ENCODE measurements around the gene GEMIN4. TPM values are rescaled to one million over a fixed set of nuclear protein-coding genes. Genes with fewer than 3 reads are reported as not detected.

Gene GEMIN4
- total and polyA plus RNA-seq, 2 of the 4 experiments (the other 2 are of a cell fraction): 16.5 to 20.4 TPM

GRCh38 chr17:708132-708531 lies 43.9 kb downstream of the GEMIN4 start:
- no peak overlapping the region for H3K4ac ChIP-seq (ENCODE audit: low read depth, low read length)
- peaks cover 14% of the 10 kb centered on the region for H4K20me1 ChIP-seq (ENCODE audit: insufficient read depth, low read length)
- no peak for DNase-seq
- H3K36me3 ChIP-seq (ENCODE audit: control insufficient read depth, insufficient read depth, low read length): peaks cover 22% of the 10 kb centered on the region
- 83% methylated on average over 1 of the region's 5 CpGs; no CpG with 5 or more reads in 1 of the 2 experiments for WGBS, 2 experiments (ENCODE audit: extremely low coverage in 2 of 2, insufficient read length in 1 of 2)
- no peaks in the 10 kb centered on the region for H3K27me3 ChIP-seq (ENCODE audit: control insufficient read depth, insufficient read depth, low read length)
- H3K27ac ChIP-seq (ENCODE audit: insufficient read depth, low read length): no peak overlapping the region
- TF ChIP-seq RCOR1 (IDR thresholded peaks at IDR 0.05; ENCODE audit: insufficient replicate concordance, low read length): no peak
- peak; percentile 50; the same call in 1 of the 2 replicates for TF ChIP-seq MAFK (IDR thresholded peaks at IDR 0.05; ENCODE audit: low read depth, low read length)
- TF ChIP-seq, protein P1, sequence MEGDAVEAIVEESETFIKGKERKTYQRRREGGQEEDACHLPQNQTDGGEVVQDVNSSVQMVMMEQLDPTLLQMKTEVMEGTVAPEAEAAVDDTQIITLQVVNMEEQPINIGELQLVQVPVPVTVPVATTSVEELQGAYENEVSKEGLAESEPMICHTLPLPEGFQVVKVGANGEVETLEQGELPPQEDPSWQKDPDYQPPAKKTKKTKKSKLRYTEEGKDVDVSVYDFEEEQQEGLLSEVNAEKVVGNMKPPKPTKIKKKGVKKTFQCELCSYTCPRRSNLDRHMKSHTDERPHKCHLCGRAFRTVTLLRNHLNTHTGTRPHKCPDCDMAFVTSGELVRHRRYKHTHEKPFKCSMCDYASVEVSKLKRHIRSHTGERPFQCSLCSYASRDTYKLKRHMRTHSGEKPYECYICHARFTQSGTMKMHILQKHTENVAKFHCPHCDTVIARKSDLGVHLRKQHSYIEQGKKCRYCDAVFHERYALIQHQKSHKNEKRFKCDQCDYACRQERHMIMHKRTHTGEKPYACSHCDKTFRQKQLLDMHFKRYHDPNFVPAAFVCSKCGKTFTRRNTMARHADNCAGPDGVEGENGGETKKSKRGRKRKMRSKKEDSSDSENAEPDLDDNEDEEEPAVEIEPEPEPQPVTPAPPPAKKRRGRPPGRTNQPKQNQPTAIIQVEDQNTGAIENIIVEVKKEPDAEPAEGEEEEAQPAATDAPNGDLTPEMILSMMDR (conservative IDR thresholded peaks at IDR 0.05; ENCODE audit: low read depth, low read length): no peak
- no peak for TF ChIP-seq BHLHE40 (IDR thresholded peaks at IDR 0.05; ENCODE audit: low read depth, low read length)
- TF ChIP-seq FOS (IDR thresholded peaks at IDR 0.05; ENCODE audit: low read depth, low read length): no peak
- TF ChIP-seq MAZ (IDR thresholded peaks at IDR 0.05; ENCODE audit: borderline replicate concordance, low read depth, low read length): no peak
- TF ChIP-seq, protein P2, sequence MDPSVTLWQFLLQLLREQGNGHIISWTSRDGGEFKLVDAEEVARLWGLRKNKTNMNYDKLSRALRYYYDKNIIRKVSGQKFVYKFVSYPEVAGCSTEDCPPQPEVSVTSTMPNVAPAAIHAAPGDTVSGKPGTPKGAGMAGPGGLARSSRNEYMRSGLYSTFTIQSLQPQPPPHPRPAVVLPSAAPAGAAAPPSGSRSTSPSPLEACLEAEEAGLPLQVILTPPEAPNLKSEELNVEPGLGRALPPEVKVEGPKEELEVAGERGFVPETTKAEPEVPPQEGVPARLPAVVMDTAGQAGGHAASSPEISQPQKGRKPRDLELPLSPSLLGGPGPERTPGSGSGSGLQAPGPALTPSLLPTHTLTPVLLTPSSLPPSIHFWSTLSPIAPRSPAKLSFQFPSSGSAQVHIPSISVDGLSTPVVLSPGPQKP (IDR thresholded peaks at IDR 0.05; ENCODE audit: borderline replicate concordance, low read depth, low read length): no peak
- H4K5ac ChIP-seq (ENCODE audit: low read depth, low read length): no peak overlapping the region
- intact Hi-C loops (cut with micrococcal nuclease) (no loop called here), dilution Hi-C loops (cut with HindIII; ENCODE audit: low sequenced_read_pairs, unreplicated experiment) (no loop called here), in situ Hi-C loops (cut with MboI; ENCODE audit: low sequenced_read_pairs) (no loop called here)
- H3K9me3 ChIP-seq (ENCODE audit: control insufficient read depth, insufficient read depth, low read length): no peaks in the 10 kb centered on the region
- H2BK20ac ChIP-seq (ENCODE audit: low read depth, low read length): no peak overlapping the region
- ChIA-PET POLR2A (ENCODE audit: unreplicated experiment) (no interaction called here), CTCF (no interaction called here)
- H2BK5ac ChIP-seq (ENCODE audit: low read depth, low read length, poor library complexity, severe bottlenecking): no peak overlapping the region
- H2AFZ ChIP-seq (replicated peaks; ENCODE audit: low read length, poor library complexity): no peak overlapping the region
- H3K4me3 ChIP-seq (ENCODE audit: insufficient read depth, low read depth, low read length): no peak overlapping the region
- H3K14ac ChIP-seq (replicated peaks; ENCODE audit: low read depth, low read length): no peak overlapping the region
- no TSS peak for BruUV-seq (replicated peaks)
- H3K4me1 ChIP-seq (ENCODE audit: control insufficient read depth, insufficient read depth, low read length): peaks cover 6% of the 10 kb centered on the region
- H3K23ac ChIP-seq (ENCODE audit: low read depth, low read length): no peak overlapping the region
- H3K9ac ChIP-seq (ENCODE audit: low read depth, low read length): no peak overlapping the region
- no peak overlapping the region for H4K8ac ChIP-seq (ENCODE audit: low read depth in 2 of 2, low read length in 2 of 2)
- H4K91ac ChIP-seq (ENCODE audit: insufficient read depth, low read depth, low read length): no peak overlapping the region
- peaks cover 28 to 69% of the 10 kb centered on the region in 2 experiments for H3K79me1 ChIP-seq (ENCODE audit: low read depth in 1 of 2, low read length in 2 of 2)
- ATAC-seq (ENCODE audit: low read depth): no peak
- no peak overlapping the region for H3K18ac ChIP-seq (ENCODE audit: low read depth, low read length)
- no peak overlapping the region for H2BK120ac ChIP-seq (ENCODE audit: low read depth, low read length)
- peaks cover 5% of the 10 kb centered on the region; the same call in 1 of the 2 replicates for H3K9me1 ChIP-seq (ENCODE audit: insufficient read depth, low read length)
- no peak overlapping the region for H3K56ac ChIP-seq (ENCODE audit: extremely low read depth, insufficient read depth, low read length)
- H3K4me2 ChIP-seq (ENCODE audit: low read depth, low read length): no peak overlapping the region
- no peak overlapping the region for H2BK15ac ChIP-seq (ENCODE audit: low read depth, low read length)
- H2AK5ac ChIP-seq (ENCODE audit: low read depth, low read length): no peak overlapping the region
- no peak overlapping the region for H2AK9ac ChIP-seq (replicated peaks; ENCODE audit: low read depth, low read length, poor library complexity)

Measured in IMR-90 (cell line).